Fibroblast of mammary gland (primary cell): ENCODE results near the gene PDE2A.

Experiments
- DNase-seq: peaks from one replicate; pipeline ENCODE4 v3.0.0-alpha.2; 2010; ENCODE audit warnings: low read depth
- H3K4me3 ChIP-seq: 2 replicates; pipeline ENCODE4 v1.5.1; 2011; ENCODE audit warnings: low read depth, mild to moderate bottlenecking, low read length, moderate library complexity; ENCODE audit not compliant: control insufficient read depth
- TF ChIP-seq, protein P1 (sequence below): conservative IDR thresholded peaks from 2 replicates; pipeline ENCODE4 v1.5.1; 2011; ENCODE audit warnings: low read depth, low read length, inconsistent platforms; ENCODE audit not compliant: control insufficient read depth, insufficient read depth

The PDE2A gene

DNA sequence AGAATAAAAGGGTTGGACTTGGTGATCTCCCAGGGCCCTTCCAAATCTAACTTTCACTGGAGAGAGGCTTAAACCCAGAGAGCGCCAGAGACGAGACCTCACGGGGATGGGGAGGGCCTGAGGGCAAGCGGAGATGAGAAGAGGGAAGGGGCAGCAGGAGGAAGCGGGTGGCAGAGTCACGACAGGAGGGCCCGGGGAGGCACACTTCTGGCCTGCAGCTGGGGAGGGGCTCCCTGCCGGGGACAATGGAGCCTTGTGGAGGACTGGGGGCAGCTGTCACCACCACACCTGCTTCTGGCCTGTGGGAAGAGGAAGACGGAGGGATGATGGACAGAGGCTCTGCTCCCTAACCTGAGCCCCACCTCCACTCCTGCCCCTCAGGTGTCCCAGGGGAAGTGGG, 40.2 kb downstream of the PDE2A start:
- TF ChIP-seq, protein P1, sequence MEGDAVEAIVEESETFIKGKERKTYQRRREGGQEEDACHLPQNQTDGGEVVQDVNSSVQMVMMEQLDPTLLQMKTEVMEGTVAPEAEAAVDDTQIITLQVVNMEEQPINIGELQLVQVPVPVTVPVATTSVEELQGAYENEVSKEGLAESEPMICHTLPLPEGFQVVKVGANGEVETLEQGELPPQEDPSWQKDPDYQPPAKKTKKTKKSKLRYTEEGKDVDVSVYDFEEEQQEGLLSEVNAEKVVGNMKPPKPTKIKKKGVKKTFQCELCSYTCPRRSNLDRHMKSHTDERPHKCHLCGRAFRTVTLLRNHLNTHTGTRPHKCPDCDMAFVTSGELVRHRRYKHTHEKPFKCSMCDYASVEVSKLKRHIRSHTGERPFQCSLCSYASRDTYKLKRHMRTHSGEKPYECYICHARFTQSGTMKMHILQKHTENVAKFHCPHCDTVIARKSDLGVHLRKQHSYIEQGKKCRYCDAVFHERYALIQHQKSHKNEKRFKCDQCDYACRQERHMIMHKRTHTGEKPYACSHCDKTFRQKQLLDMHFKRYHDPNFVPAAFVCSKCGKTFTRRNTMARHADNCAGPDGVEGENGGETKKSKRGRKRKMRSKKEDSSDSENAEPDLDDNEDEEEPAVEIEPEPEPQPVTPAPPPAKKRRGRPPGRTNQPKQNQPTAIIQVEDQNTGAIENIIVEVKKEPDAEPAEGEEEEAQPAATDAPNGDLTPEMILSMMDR: no peak
- no peak for DNase-seq

DNA sequence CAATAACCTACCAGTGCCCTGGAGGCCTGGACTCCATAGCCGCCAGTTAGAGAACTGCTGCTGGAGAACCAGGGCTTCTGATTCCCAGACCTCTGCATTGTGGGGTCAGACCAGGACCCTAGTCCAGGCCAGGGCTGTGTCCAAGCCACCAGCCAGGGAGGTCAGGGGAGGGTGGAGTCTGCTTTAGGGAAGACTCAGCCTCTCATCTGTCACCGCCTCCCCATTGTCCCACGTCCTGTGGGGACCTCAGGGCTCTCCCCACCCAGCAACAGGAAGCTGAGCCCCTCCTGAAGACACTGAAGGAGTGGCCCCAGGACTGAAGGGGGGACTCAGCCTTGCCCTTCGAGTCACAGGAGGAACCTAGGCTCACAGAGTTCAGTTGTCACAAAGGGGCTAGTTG, 41.2 kb downstream of the PDE2A start:
- no peak for DNase-seq
- TF ChIP-seq, protein P1: no peak
- no peak overlapping the region for H3K4me3 ChIP-seq

More for the DNA sequence above, 40.2 kb downstream of the PDE2A start:
- no peak overlapping the region for H3K4me3 ChIP-seq

DNA sequence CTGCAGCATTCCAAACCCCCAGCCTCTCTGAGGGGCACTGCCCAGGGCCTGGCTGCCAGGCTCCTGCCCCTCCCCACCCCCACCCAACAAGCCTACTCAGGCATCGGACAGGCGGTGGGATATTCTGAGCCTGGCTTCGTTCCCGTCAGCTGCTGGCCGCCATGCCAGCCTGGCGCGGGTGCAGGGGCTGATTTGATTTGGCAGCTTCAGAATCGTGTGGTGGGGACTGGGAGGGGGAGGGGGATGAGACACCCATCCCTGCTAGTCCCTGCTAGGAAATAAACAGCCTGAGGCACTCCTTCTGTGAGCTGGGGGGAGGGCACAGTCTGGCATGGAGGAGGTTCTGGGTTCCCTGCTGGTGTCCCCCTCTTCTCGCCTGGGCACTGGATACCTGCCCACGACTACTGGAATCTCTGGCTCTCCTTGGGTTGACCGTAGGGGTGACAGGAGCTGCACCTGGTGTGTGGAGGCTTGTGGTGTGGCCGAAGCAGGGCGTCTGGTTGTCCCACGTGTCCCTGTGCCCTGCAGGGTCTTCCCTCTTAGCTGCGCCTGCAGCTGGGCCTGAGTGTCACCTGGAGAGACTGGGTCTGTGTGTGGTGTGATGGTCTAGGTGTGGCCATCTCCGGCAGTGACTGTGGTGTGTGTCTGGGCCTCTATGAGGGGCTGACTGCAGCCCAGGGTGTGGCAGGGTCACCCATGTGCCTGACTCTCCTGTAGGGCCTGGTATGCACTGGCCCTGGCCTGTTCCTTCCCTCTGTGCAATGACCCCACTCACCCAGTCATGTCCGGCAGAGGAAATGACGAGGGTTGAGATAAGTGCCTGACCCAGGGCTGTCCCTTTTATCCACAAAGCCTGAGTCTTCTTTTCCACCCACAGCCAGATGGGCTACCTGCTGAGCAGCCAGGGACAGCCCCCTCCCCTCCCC, 42.2 kb downstream of the PDE2A start:
- no peak overlapping the region for H3K4me3 ChIP-seq
- TF ChIP-seq, protein P1: no peak
- no peak for DNase-seq

DNA sequence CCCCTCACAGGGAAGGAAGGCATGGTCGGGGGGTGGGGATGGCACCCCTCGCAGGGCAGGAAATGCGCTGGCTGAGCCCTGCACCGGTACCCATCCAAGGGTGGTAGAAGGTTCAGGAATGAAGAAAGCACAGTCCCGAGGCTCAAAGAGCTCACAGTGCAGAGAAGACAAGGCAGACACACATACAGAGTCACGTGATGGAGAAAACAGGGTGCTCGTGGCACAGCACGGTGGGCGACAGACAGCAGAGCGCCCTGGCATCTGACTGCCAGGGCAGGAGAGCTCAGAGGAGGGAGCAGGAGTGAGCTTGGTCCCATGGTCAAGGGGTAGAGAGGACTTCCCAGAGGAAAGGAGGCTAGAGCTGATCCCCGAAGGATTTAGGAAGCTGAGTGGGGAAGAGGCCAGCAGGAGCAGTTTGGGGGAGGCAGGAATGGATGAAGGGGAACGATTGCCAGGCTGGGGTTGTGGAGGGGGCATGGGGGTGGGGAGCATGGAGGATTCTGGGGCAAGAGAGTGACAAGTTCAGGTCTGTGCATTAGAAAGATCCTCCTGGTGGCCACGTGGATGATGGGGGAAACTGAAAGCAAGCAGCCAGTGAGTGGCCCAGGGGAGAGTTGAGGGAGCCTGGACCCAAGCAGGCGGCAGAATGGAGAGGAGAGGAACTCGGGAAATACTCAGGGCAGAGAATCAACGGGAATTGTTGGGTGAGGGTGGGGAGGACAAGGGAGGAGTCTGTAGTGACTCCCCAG, 43.9 kb downstream of the PDE2A start:
- TF ChIP-seq, protein P1: no peak
- no peak for DNase-seq

DNA sequence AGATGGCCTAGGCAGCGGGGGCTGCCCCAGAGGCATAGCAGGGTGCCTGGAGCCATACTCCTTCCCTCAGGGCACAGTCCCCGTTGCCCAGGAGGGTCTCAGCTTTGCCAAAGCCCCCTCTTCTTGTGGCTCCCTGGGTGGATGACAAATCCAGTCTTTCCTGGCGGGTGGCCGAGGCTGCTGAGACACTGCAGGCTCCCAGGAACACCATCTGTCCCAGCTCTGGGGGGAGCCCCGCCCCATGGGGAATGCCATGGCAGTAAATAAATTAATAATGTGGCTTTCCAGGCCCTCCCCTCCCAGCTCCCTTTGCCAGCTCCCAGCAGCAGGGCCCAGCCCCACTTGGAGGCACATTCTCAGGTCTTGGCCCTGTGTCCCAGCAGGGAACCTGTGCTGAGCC, 45.0 kb downstream of the PDE2A start:
- no peak for DNase-seq
- TF ChIP-seq, protein P1: no peak
- no peak overlapping the region for H3K4me3 ChIP-seq

More for the DNA sequence above, 43.9 kb downstream of the PDE2A start:
- no peak overlapping the region for H3K4me3 ChIP-seq

DNA sequence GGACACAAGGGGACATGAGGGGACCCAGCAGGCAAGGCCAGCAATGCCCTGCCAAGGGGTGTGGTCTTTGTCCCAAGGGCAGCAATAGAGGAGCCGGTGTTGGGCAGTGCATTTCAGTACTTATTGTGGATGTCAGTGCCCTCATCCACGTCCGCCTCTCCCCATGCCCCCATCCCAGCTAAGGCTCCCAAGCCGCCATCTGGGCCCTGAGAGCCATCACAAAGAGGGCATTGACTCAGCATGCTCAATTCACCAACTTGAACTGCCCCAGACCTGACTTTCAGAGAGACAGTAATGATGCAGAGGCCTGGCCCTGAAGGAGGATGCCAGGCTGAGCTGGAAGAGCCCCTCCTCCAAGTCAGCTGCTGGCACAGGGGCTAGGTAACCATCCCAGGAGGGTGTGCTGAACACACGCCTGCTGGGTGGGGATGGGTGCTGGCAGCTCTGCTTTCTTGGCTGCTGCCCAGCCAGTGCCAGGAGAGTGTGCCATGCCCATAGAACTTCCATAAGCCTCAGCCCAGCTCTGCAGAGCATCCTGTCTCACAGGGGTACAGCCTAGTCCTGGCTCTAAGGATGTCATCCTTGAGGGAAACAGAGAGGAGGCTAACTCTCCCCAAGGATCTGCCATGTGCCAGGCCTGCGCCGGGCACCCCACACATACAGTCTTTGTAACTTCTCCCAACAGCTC, 46.5 kb downstream of the PDE2A start:
- DNase-seq: no peak
- no peak overlapping the region for H3K4me3 ChIP-seq
- TF ChIP-seq, protein P1: no peak
